ENCODE data around the gene GPR173.

DNA sequence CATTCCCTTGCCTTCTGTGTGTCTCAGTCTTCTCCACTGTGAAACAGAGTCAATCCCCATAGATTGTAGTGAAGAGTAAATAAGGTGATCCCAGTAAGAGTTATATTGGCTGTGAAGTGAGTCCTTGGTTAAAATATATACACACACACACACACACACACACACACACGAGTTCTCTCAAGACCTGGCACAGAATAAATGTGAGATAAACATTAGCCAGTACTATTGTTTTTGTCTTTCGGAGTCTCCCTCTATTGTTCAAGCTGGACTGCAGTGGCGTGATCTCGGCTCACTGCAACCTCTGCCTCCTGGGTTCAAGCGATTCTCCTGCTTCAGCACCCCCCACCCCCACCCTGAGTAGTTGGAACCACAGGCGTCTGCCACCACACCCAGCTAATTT is 45.5 kb upstream of the GPR173 start:
- TF ChIP-seq, protein P1, sequence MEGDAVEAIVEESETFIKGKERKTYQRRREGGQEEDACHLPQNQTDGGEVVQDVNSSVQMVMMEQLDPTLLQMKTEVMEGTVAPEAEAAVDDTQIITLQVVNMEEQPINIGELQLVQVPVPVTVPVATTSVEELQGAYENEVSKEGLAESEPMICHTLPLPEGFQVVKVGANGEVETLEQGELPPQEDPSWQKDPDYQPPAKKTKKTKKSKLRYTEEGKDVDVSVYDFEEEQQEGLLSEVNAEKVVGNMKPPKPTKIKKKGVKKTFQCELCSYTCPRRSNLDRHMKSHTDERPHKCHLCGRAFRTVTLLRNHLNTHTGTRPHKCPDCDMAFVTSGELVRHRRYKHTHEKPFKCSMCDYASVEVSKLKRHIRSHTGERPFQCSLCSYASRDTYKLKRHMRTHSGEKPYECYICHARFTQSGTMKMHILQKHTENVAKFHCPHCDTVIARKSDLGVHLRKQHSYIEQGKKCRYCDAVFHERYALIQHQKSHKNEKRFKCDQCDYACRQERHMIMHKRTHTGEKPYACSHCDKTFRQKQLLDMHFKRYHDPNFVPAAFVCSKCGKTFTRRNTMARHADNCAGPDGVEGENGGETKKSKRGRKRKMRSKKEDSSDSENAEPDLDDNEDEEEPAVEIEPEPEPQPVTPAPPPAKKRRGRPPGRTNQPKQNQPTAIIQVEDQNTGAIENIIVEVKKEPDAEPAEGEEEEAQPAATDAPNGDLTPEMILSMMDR (conservative IDR thresholded peaks at IDR 0.05; ENCODE audit: low read length): no peak
- no peak for TF ChIP-seq EZH2phosphoT487 (IDR thresholded peaks at IDR 0.05; ENCODE audit: borderline replicate concordance, low read depth, low read length)

Data from OCI-LY7 (cell line).